ENCODE data around the gene COL17A1.

The COL17A1 gene

DNA sequence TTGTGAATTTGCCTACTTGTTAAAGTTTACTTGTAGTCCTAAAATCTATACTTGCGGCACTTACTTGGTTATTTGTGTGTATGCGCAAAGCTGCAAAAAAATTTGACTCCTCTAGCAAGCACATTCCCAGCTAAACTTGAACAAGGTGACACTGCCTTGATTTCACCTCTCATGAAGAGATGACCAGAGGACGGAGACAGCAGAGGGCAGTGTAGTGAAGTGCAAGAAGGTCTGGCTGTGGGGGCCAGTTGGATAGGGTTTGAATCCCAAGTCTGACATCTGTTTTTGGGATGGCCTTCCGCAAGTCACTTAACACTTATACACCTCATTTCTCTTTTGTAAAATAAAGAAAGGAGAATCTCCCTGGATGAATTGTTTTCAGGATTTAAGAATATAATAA is 103.0 kb downstream of the COL17A1 start:
- no peak overlapping the region for H4K91ac ChIP-seq (ENCODE audit: low read length)
- no peaks in the 10 kb centered on the region for H3K9me3 ChIP-seq (ENCODE audit: control insufficient read depth, low read length)
- peaks cover 0 to 2% of the 10 kb centered on the region in 2 experiments for H3K36me3 ChIP-seq (ENCODE audit: control insufficient read depth in 1 of 2, insufficient read depth in 2 of 2, low read depth in 1 of 2, low read length in 2 of 2)
- no peak overlapping the region for H4K8ac ChIP-seq (ENCODE audit: low read length)
- no peak overlapping the region for H3K14ac ChIP-seq (ENCODE audit: low read length in 2 of 2)
- H3K79me1 ChIP-seq (replicated peaks; ENCODE audit: low read length, poor library complexity, severe bottlenecking), result peaks cover 4% of the 10 kb centered on the region
- no peak overlapping the region for H3K23ac ChIP-seq (ENCODE audit: low read length in 2 of 2)
- H2BK120ac ChIP-seq (ENCODE audit: low read depth, low read length), result no peak overlapping the region
- 89% methylated on average over 3 of the region's 4 CpGs for WGBS
- no peak overlapping the region for H3K27ac ChIP-seq (ENCODE audit: low read length, poor library complexity, severe bottlenecking)
- no peak overlapping the region for H2AFZ ChIP-seq (ENCODE audit: low read depth, low read length)
- no peak overlapping the region for H3K4ac ChIP-seq (ENCODE audit: low read depth in 1 of 2, low read length in 2 of 2)
- H2AK5ac ChIP-seq (ENCODE audit: low read length, severe bottlenecking), result no peak overlapping the region
- H2BK12ac ChIP-seq (ENCODE audit: low read length in 2 of 2), result no peak overlapping the region
- H3K27me3 ChIP-seq (ENCODE audit: control insufficient read depth in 1 of 2, insufficient read depth in 1 of 2, low read length in 2 of 2), result no peaks in the 10 kb centered on the region
- DNase-seq, result no peak
- peaks cover 2% of the 10 kb centered on the region for H3K4me1 ChIP-seq (ENCODE audit: control insufficient read depth, insufficient read depth, low read depth, low read length)
- H3K4me2 ChIP-seq (ENCODE audit: low read length, poor library complexity, severe bottlenecking), result no peak overlapping the region
- H2BK5ac ChIP-seq (ENCODE audit: low read depth, low read length, poor library complexity, severe bottlenecking), result no peak overlapping the region
- H3K9ac ChIP-seq (ENCODE audit: low read length), result no peak overlapping the region
- H3K4me3 ChIP-seq (ENCODE audit: insufficient read depth in 1 of 2, low read depth in 1 of 2, low read length in 2 of 2), result no peak overlapping the region
- no peak overlapping the region for H3K18ac ChIP-seq (ENCODE audit: low read depth in 1 of 2, low read length in 2 of 2)
- H2BK15ac ChIP-seq (ENCODE audit: low read depth, poor library complexity, severe bottlenecking), result no peak overlapping the region
